HFF-Myc (cell line): ENCODE measurements around the gene EPHA3.

ENCODE experiments used
- DNase-seq: peaks from one replicate; pipeline ENCODE4 v3.0.0-alpha.2; 2011; ENCODE audit warnings: low read depth; ENCODE audit errors: extremely low read depth
- H3K4me3 ChIP-seq: replicated peaks from 2 replicates; pipeline ENCODE4 v1.5.1; 2011; ENCODE audit warnings: low read depth, mild to moderate bottlenecking, control low read depth, low read length
- CTCF ChIP-seq: IDR thresholded peaks from 2 replicates; pipeline ENCODE4 v1.5.1; 2012; ENCODE audit warnings: mild to moderate bottlenecking, low read depth, low read length, control low read depth; ENCODE audit errors: missing control alignments

Gene EPHA3

GRCh38 chr3:89395996-89396395 is 288.6 kb downstream of the EPHA3 start:
- no peak overlapping the region for H3K4me3 ChIP-seq
- TF ChIP-seq CTCF = no peak
- no peak for DNase-seq

GRCh38 chr3:89402051-89402450 is 294.6 kb downstream of the EPHA3 start:
- H3K4me3 ChIP-seq = no peak overlapping the region
- DNase-seq = no peak
- no peak for TF ChIP-seq CTCF

GRCh38 chr3:89405176-89405575 is 297.8 kb downstream of the EPHA3 start:
- DNase-seq = no peak
- H3K4me3 ChIP-seq = no peak overlapping the region
- no peak for TF ChIP-seq CTCF

DNA sequence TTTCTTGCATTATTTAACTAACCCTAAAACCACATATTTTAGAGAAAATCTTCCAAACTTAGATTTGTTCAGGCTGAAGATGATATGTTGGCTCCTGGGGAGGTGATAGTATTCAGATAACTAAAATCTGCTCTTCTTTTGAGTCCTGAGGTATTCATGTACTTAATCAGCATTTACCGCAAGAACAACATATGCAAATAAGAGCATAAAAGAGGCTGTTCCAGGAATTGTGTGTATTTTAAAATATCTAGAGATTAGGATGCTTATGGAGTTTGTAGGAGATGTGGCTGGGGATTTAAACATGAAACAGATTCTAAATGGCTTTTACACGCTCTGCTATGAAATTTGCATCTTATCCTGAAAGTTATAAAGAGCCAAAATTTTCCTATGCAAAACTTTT is 298.2 kb downstream of the EPHA3 start:
- DNase-seq = no peak
- H3K4me3 ChIP-seq = no peak overlapping the region
- no peak for TF ChIP-seq CTCF

GRCh38 chr3:89411201-89411600 is 303.8 kb downstream of the EPHA3 start:
- no peak for TF ChIP-seq CTCF
- no peak for DNase-seq
- no peak overlapping the region for H3K4me3 ChIP-seq

DNA sequence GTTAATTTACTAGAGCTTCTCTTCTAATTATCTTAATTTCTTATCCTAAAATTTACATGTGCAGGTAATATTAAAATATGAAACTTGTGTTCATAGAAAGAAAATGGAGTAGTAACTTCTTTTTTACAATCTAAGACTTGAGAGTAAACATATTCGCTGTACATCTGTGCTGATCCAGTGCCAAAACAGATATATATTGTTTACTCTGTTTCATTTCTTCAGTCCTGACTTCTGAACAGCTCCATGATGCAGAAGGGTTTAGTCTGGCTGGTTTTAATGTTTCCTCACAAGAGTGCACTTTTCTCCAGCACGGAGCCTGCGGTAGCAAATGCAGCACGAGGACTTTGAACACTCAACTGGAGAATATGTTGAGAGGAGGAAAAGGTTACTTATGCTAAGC is 306.8 kb downstream of the EPHA3 start:
- no peak for DNase-seq
- no peak for TF ChIP-seq CTCF
- no peak overlapping the region for H3K4me3 ChIP-seq

DNA sequence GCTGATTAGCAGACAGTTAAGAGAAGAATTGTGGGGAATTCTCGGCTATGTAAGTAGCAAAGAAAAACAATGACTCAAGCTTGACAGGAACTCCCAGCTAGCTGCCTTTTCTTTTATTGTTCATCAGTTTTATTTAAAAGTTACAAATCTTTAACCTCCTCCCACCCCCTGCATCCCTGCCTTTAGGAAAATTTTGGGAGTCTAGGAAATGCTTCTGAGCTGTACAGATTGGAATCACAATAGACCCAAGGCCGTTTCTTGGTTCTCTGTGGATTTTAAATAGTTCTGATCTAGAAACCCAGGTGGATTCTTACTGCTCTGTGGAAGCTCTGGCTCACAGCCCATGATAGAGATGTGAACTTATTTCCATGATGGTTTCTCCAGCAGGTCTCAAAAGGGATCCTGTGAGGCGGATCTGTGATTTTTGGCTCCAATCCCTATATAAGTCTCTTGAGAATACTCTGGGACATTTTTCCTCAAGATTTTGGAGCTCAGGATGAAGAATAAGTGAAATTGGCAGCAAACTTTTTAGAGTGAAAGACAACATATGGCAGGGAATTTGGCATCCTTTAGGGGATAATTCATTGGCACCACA is 312.3 kb downstream of the EPHA3 start:
- no peak overlapping the region for H3K4me3 ChIP-seq
- no peak for DNase-seq
- TF ChIP-seq CTCF = no peak
